GM23338 (cell line): ENCODE measurements around the gene ARL15. TPM values are rescaled to one million over a fixed set of nuclear protein-coding genes. Genes with fewer than 3 reads are reported as not detected.

Experiments
- ATAC-seq: fragments of 200-7000 bp; cut with Tn5 transposase; 3 replicates; pipeline ENCODE4 v1.9.1; 2020
- DNase-seq: peaks from one replicate; pipeline ENCODE4 v3.0.0-alpha.2; 2015; ENCODE audit warnings: low spot score
- H2AFZ ChIP-seq: fragments of 200-600 bp; sonication (generic); 2 replicates; pipeline ENCODE4 v1.8.0; 2016; ENCODE audit warnings: antibody characterized with exemption, mild to moderate bottlenecking, moderate library complexity
- H3F3A ChIP-seq: fragments of 200-600 bp; sonication (generic); replicated peaks from 2 replicates; pipeline ENCODE4 v1.8.0; 2017; ENCODE audit warnings: antibody characterized with exemption, mixed run types, low read depth
- H3K27ac ChIP-seq: fragments of 200-600 bp; sonication (generic); 2 replicates; pipeline ENCODE4 v1.6.1; 2016; ENCODE audit warnings: low read depth
- H3K27me3 ChIP-seq: fragments of 200-600 bp; sonication (generic); 2 replicates; pipeline ENCODE4 v1.8.0; 2016; ENCODE audit warnings: mild to moderate bottlenecking, mixed run types, moderate library complexity; ENCODE audit not compliant: insufficient read depth
- H3K36me3 ChIP-seq: fragments of 200-600 bp; sonication (generic); 2 replicates; pipeline ENCODE4 v1.8.0; 2016; ENCODE audit warnings: mild to moderate bottlenecking; ENCODE audit not compliant: insufficient read depth
- H3K4me1 ChIP-seq: fragments of 200-600 bp; sonication (generic); 2 replicates; pipeline ENCODE4 v1.8.0; 2016; ENCODE audit warnings: mild to moderate bottlenecking, moderate library complexity; ENCODE audit not compliant: insufficient read depth
- H3K4me2 ChIP-seq: fragments of 200-600 bp; sonication (generic); 2 replicates; pipeline ENCODE4 v1.7.1; 2017; ENCODE audit warnings: mixed run types
- H3K4me3 ChIP-seq: fragments of 200-600 bp; sonication (generic); 2 replicates; pipeline ENCODE4 v1.6.1; 2016; ENCODE audit warnings: mixed run types
- H3K79me2 ChIP-seq: fragments of 200-600 bp; sonication (generic); replicated peaks from 2 replicates; pipeline ENCODE4 v1.8.0; 2017; ENCODE audit warnings: mild to moderate bottlenecking; ENCODE audit not compliant: insufficient read depth
- H3K9me2 ChIP-seq: fragments of 200-600 bp; sonication (generic); 2 replicates; pipeline ENCODE4 v1.8.0; 2017; ENCODE audit not compliant: insufficient read depth
- H4K20me1 ChIP-seq: fragments of 200-600 bp; sonication (generic); replicated peaks from 2 replicates; pipeline ENCODE4 v1.8.0; 2017; ENCODE audit warnings: mild to moderate bottlenecking; ENCODE audit not compliant: insufficient read depth
- H3K27ac Mint-ChIP-seq: 2 replicates; pipeline ENCODE4 v1.8.0; 2020; ENCODE audit warnings: inconsistent platforms, mild to moderate bottlenecking, moderate library complexity, mixed read lengths
- H3K27me3 Mint-ChIP-seq: 3 replicates; pipeline ENCODE4 v1.8.0; 2022; ENCODE audit warnings: low read depth, mild to moderate bottlenecking, moderate library complexity, mixed read lengths, inconsistent platforms; ENCODE audit not compliant: insufficient read depth, poor library complexity
- H3K36me3 Mint-ChIP-seq: 3 replicates; pipeline ENCODE4 v1.8.0; 2021; ENCODE audit warnings: low read depth, mild to moderate bottlenecking, inconsistent platforms, moderate library complexity, mixed read lengths
- H3K4me1 Mint-ChIP-seq: 3 replicates; pipeline ENCODE4 v1.8.0; 2020; ENCODE audit warnings: mild to moderate bottlenecking, inconsistent platforms, mixed read lengths
- H3K4me3 Mint-ChIP-seq: 3 replicates; pipeline ENCODE4 v1.8.0; 2021; ENCODE audit warnings: moderate library complexity, mild to moderate bottlenecking, inconsistent platforms, mixed read lengths
- H3K9me3 Mint-ChIP-seq: 3 replicates; pipeline ENCODE4 v1.8.0; 2020; ENCODE audit warnings: moderate library complexity, mild to moderate bottlenecking, inconsistent platforms, mixed read lengths
- EZH2 ChIP-seq: fragments of 200-600 bp; sonication (generic); IDR thresholded peaks from one replicate; pipeline ENCODE4 v1.8.0; 2017; ENCODE audit warnings: antibody characterized with exemption, mild to moderate bottlenecking, low read depth; ENCODE audit not compliant: unreplicated experiment
- NANOG ChIP-seq: IDR thresholded peaks from 2 replicates; pipeline ENCODE4 v1.6.1; 2016; ENCODE audit warnings: antibody characterized with exemption, borderline replicate concordance
- POLR2AphosphoS5 ChIP-seq: IDR thresholded peaks from 2 replicates; pipeline ENCODE4 v1.6.1; 2016; ENCODE audit warnings: antibody characterized with exemption, low read depth
- ZNF114 ChIP-seq: fragments of 250-450 bp; sonication (Bioruptor Pico); IDR thresholded peaks from 2 replicates; pipeline ENCODE4 v1.5.0; 2020; ENCODE audit warnings: mild to moderate bottlenecking, moderate library complexity
- ZNF331 ChIP-seq: fragments of 250-450 bp; sonication (Bioruptor Pico); IDR thresholded peaks from 2 replicates; pipeline ENCODE4 v1.5.0; 2020; ENCODE audit warnings: low read depth, mild to moderate bottlenecking, moderate library complexity
- polyA plus RNA-seq: library from polyadenylated mRNA; unstranded; fragments of >200 nt; fragmentation: Nextera tagmentation; extraction: Ambion mirVana; gene quantifications from 2 replicates; pipeline ENCODE4 v1.2.1, GENCODE V29; 2016
- total RNA-seq: library from RNA; depleted of rRNA; stranded (reverse); fragments of >200 nt; shearing (Covaris generic); gene quantifications from 2 replicates; pipeline ENCODE4 v1.2.3, GENCODE V29; 2014
- TF ChIP-seq, protein P1 (sequence below), 2 experiments: fragments of 200-600 bp in 1 of 2; sonication (generic) in 1 of 2; conservative IDR thresholded peaks; 2 replicates each; pipeline versions ENCODE4 v1.5.1 to v1.6.1; 2016 to 2017; ENCODE audit warnings: antibody characterized with exemption in 2 of 2, low read depth in 2 of 2, mild to moderate bottlenecking in 2 of 2, moderate library complexity in 1 of 2
- TF ChIP-seq, protein P2 (sequence below): IDR thresholded peaks from one replicate; pipeline ENCODE4 v1.6.1; 2018; ENCODE audit warnings: antibody characterized with exemption; ENCODE audit not compliant: unreplicated experiment
- TF ChIP-seq, protein P3 (sequence below): fragments of 250-450 bp; sonication (Bioruptor Pico); IDR thresholded peaks from 2 replicates; pipeline ENCODE4 v1.5.0; 2020; ENCODE audit warnings: mild to moderate bottlenecking, moderate library complexity

The ARL15 gene
- total and polyA plus RNA-seq, 2 experiments from 2014 or later, result 13.0 to 54.0 TPM

DNA sequence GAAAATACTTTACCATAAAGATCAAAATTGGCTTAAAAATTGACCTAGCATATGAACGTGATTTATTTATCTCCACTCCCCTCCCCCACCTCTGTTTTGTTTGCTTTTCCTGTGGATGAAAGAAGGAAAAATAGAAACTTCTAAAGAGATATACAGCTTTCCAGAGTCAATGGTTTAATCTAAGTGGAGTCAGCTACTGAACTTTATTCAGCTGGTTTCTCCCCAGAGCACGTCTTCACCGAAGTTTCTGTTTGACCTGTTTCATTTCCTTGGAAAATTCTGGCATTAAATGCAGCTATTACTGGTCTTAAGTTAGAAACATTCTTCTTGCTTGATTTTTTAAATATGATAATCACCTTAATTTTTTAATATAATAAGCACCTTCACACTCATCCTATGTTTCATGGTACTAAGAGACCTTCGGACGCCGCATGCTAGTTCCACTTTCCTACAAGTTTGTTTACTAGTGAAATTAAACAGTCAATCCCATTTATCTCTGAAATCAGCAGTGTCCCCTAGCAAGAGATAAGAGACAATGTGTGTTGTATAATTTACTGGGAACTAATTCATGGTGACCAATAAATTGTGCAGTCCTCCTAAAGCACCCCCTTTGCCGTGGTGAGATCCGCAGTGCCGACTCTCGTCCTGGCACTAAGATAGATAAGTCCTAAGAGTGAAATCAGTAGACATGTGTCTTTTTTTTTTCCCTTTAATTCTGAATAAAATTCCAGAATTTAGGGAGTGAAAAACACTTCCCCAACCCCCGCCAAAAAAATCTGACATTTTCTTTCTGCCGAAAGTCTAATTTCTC lies 89.9 kb downstream of the ARL15 start:
- Histone ChIP-seq H3K36me3 (no peaks in the 10 kb centered on the region), H3F3A (no peaks in the 10 kb centered on the region), H3K79me2 (peaks cover 17% of the 10 kb centered on the region; the same call in 1 of the 2 replicates), H3K9me2 (no peaks in the 10 kb centered on the region), H2AFZ (no peak overlapping the region), H3K4me1 (peaks cover 23% of the 10 kb centered on the region), H3K4me2 (no peak overlapping the region), H3K27me3 (no peaks in the 10 kb centered on the region), H4K20me1 (no peaks in the 10 kb centered on the region), H3K4me3 (no peak overlapping the region), H3K27ac (peak overlapping the region; percentile 41; the same call in 1 of the 2 replicates)
- Mint-ChIP-seq H3K36me3 (peaks cover 5% of the 10 kb centered on the region; the same call in 2 of the 3 replicates), H3K9me3 (no peaks in the 10 kb centered on the region; the same call in 1 of the 3 replicates), H3K27ac (0 out of 2 replicates have a peak overlapping the region, but pooled peaks have one; percentile 50), H3K27me3 (no peaks in the 10 kb centered on the region), H3K4me3 (no peak overlapping the region), H3K4me1 (peaks cover 38% of the 10 kb centered on the region)
- DNase-seq (no peak), ATAC-seq (no peak)
- TF ChIP-seq POLR2AphosphoS5 (no peak), EZH2 (no peak), NANOG (no peak), ZNF331 (CRISPR knock-in tag) (no peak), ZNF114 (CRISPR knock-in tag) (no peak)
- TF ChIP-seq, protein P1, sequence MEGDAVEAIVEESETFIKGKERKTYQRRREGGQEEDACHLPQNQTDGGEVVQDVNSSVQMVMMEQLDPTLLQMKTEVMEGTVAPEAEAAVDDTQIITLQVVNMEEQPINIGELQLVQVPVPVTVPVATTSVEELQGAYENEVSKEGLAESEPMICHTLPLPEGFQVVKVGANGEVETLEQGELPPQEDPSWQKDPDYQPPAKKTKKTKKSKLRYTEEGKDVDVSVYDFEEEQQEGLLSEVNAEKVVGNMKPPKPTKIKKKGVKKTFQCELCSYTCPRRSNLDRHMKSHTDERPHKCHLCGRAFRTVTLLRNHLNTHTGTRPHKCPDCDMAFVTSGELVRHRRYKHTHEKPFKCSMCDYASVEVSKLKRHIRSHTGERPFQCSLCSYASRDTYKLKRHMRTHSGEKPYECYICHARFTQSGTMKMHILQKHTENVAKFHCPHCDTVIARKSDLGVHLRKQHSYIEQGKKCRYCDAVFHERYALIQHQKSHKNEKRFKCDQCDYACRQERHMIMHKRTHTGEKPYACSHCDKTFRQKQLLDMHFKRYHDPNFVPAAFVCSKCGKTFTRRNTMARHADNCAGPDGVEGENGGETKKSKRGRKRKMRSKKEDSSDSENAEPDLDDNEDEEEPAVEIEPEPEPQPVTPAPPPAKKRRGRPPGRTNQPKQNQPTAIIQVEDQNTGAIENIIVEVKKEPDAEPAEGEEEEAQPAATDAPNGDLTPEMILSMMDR (conservative IDR thresholded peaks at IDR 0.05; ENCODE audit: low read depth in 2 of 2), result no peak
- TF ChIP-seq, protein P2, sequence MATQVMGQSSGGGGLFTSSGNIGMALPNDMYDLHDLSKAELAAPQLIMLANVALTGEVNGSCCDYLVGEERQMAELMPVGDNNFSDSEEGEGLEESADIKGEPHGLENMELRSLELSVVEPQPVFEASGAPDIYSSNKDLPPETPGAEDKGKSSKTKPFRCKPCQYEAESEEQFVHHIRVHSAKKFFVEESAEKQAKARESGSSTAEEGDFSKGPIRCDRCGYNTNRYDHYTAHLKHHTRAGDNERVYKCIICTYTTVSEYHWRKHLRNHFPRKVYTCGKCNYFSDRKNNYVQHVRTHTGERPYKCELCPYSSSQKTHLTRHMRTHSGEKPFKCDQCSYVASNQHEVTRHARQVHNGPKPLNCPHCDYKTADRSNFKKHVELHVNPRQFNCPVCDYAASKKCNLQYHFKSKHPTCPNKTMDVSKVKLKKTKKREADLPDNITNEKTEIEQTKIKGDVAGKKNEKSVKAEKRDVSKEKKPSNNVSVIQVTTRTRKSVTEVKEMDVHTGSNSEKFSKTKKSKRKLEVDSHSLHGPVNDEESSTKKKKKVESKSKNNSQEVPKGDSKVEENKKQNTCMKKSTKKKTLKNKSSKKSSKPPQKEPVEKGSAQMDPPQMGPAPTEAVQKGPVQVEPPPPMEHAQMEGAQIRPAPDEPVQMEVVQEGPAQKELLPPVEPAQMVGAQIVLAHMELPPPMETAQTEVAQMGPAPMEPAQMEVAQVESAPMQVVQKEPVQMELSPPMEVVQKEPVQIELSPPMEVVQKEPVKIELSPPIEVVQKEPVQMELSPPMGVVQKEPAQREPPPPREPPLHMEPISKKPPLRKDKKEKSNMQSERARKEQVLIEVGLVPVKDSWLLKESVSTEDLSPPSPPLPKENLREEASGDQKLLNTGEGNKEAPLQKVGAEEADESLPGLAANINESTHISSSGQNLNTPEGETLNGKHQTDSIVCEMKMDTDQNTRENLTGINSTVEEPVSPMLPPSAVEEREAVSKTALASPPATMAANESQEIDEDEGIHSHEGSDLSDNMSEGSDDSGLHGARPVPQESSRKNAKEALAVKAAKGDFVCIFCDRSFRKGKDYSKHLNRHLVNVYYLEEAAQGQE, result no peak
- TF ChIP-seq, protein P3, sequence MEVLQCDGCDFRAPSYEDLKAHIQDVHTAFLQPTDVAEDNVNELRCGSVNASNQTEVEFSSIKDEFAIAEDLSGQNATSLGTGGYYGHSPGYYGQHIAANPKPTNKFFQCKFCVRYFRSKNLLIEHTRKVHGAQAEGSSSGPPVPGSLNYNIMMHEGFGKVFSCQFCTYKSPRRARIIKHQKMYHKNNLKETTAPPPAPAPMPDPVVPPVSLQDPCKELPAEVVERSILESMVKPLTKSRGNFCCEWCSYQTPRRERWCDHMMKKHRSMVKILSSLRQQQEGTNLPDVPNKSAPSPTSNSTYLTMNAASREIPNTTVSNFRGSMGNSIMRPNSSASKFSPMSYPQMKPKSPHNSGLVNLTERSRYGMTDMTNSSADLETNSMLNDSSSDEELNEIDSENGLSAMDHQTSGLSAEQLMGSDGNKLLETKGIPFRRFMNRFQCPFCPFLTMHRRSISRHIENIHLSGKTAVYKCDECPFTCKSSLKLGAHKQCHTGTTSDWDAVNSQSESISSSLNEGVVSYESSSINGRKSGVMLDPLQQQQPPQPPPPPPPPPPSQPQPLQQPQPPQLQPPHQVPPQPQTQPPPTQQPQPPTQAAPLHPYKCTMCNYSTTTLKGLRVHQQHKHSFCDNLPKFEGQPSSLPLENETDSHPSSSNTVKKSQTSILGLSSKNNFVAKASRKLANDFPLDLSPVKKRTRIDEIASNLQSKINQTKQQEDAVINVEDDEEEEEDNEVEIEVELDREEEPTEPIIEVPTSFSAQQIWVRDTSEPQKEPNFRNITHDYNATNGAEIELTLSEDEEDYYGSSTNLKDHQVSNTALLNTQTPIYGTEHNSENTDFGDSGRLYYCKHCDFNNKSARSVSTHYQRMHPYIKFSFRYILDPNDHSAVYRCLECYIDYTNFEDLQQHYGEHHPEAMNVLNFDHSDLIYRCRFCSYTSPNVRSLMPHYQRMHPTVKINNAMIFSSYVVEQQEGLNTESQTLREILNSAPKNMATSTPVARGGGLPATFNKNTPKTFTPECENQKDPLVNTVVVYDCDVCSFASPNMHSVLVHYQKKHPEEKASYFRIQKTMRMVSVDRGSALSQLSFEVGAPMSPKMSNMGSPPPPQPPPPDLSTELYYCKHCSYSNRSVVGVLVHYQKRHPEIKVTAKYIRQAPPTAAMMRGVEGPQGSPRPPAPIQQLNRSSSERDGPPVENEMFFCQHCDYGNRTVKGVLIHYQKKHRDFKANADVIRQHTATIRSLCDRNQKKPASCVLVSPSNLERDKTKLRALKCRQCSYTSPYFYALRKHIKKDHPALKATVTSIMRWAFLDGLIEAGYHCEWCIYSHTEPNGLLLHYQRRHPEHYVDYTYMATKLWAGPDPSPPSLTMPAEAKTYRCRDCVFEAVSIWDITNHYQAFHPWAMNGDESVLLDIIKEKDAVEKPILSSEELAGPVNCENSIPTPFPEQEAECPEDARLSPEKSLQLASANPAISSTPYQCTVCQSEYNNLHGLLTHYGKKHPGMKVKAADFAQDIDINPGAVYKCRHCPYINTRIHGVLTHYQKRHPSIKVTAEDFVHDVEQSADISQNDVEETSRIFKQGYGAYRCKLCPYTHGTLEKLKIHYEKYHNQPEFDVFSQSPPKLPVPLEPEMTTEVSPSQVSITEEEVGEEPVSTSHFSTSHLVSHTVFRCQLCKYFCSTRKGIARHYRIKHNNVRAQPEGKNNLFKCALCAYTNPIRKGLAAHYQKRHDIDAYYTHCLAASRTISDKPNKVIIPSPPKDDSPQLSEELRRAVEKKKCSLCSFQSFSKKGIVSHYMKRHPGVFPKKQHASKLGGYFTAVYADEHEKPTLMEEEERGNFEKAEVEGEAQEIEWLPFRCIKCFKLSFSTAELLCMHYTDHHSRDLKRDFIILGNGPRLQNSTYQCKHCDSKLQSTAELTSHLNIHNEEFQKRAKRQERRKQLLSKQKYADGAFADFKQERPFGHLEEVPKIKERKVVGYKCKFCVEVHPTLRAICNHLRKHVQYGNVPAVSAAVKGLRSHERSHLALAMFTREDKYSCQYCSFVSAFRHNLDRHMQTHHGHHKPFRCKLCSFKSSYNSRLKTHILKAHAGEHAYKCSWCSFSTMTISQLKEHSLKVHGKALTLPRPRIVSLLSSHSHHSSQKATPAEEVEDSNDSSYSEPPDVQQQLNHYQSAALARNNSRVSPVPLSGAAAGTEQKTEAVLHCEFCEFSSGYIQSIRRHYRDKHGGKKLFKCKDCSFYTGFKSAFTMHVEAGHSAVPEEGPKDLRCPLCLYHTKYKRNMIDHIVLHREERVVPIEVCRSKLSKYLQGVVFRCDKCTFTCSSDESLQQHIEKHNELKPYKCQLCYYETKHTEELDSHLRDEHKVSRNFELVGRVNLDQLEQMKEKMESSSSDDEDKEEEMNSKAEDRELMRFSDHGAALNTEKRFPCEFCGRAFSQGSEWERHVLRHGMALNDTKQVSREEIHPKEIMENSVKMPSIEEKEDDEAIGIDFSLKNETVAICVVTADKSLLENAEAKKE (CRISPR knock-in tag), result no peak
